Stimulated activated CD4-positive, alpha-beta T cell treated with anti-CD3 and anti-CD28 coated beads, TNF-alpha, amount 100 ng/mL, for 24 hours (primary cell): ENCODE results near the gene UFSP2.

Experiments
- DNase-seq, 3 experiments: peaks; one replicate each; pipeline ENCODE4 v3.0.0-alpha.2; 2020; ENCODE audit warnings: low read depth in 3 of 3

The UFSP2 gene

GRCh38 chr4:185352741-185353140 lies 73.0 kb downstream of the UFSP2 start:
- DNase-seq: no peak

- no peak for DNase-seq
These were observed 73.6 kb downstream of the UFSP2 start for GRCh38 chr4:185352202-185352601.

GRCh38 chr4:185351691-185352090 lies 74.1 kb downstream of the UFSP2 start:
- DNase-seq: no peak
